ENCODE data around the gene PRKN.
"Not testable (repeated sequence)": the region's sequence is repeated elsewhere in the genome, so short reads cannot be mapped to it uniquely, and the experiment has no call there.

PRKN gene

GRCh38 chr6:161496271-161496670, 1231.3 kb downstream of the PRKN start:
- DNase-seq = not testable (repeated sequence)

GRCh38 chr6:161494566-161494965, 1233.0 kb downstream of the PRKN start:
- DNase-seq = no peak

- DNase-seq = no peak
These were observed 1233.9 kb downstream of the PRKN start for GRCh38 chr6:161493576-161494118.

GRCh38 chr6:161489626-161490306, 1237.8 kb downstream of the PRKN start:
- DNase-seq = no peak

- no peak for DNase-seq
These were observed 1239.9 kb downstream of the PRKN start for GRCh38 chr6:161487694-161488093.

- no peak for DNase-seq
These were observed 1240.4 kb downstream of the PRKN start for GRCh38 chr6:161487217-161487531.

GRCh38 chr6:161486361-161487216, 1241.0 kb downstream of the PRKN start:
- no peak for DNase-seq

GRCh38 chr6:161482517-161482858, 1245.1 kb downstream of the PRKN start:
- no peak for DNase-seq

GRCh38 chr6:161481786-161482516, 1245.6 kb downstream of the PRKN start:
- no peak for DNase-seq

- no peak for DNase-seq
These were observed 1247.0 kb downstream of the PRKN start for GRCh38 chr6:161480421-161481155.

- DNase-seq = no peak
These were observed 1248.2 kb downstream of the PRKN start for GRCh38 chr6:161479376-161479775.

- no peak for DNase-seq
These were observed 1249.6 kb downstream of the PRKN start for GRCh38 chr6:161477876-161478425.

- DNase-seq = no peak
These were observed 1250.9 kb downstream of the PRKN start for GRCh38 chr6:161476711-161477110.

- DNase-seq = no peak
These were observed 1262.2 kb downstream of the PRKN start for GRCh38 chr6:161465403-161465802.

GRCh38 chr6:161463071-161463470, 1264.5 kb downstream of the PRKN start:
- no peak for DNase-seq

GRCh38 chr6:161462148-161462547, 1265.4 kb downstream of the PRKN start:
- no peak for DNase-seq

- DNase-seq = no peak
These were observed 1268.5 kb downstream of the PRKN start for GRCh38 chr6:161459008-161459615.

GRCh38 chr6:161458201-161458951, 1269.2 kb downstream of the PRKN start:
- no peak for DNase-seq

GRCh38 chr6:161455848-161456247, 1271.7 kb downstream of the PRKN start:
- DNase-seq = no peak

- no peak for DNase-seq
These were observed 1274.0 kb downstream of the PRKN start for GRCh38 chr6:161453558-161453957.

GRCh38 chr6:161452241-161452640, 1275.3 kb downstream of the PRKN start:
- DNase-seq = no peak
